Muscle of leg (tissue), 11 donors: Measurements from ENCODE around the gene TMEM87B. TPM values are rescaled to one million over a fixed set of nuclear protein-coding genes. Genes with fewer than 3 reads are reported as not detected.
"Not testable (repeated sequence)": the region's sequence is repeated elsewhere in the genome, so short reads cannot be mapped to it uniquely, and the experiment has no call there.

Experiments used
- DNase-seq: peaks from one replicate; pipeline ENCODE4 v3.0.0; 2013
- H3K27ac ChIP-seq: one replicate; pipeline ENCODE4 v1.5.1; 2013; ENCODE audit warnings: mild to moderate bottlenecking, low read length, control low read depth
- H3K27me3 ChIP-seq: one replicate; pipeline ENCODE4 v1.6.1; 2013; ENCODE audit warnings: low read length; ENCODE audit not compliant: control insufficient read depth, insufficient read depth
- H3K36me3 ChIP-seq: one replicate; pipeline ENCODE4 v1.6.1; 2013; ENCODE audit warnings: low read length; ENCODE audit not compliant: control insufficient read depth, insufficient read depth
- H3K4me1 ChIP-seq: one replicate; pipeline ENCODE4 v1.6.1; 2013; ENCODE audit warnings: low read length; ENCODE audit not compliant: control insufficient read depth, insufficient read depth
- H3K4me3 ChIP-seq: one replicate; pipeline ENCODE4 v1.5.1; 2013; ENCODE audit warnings: low read length, control low read depth
- H3K9me3 ChIP-seq: replicated peaks from 2 replicates; pipeline ENCODE4 v1.6.1; 2013; ENCODE audit warnings: low read depth, low read length; ENCODE audit not compliant: control insufficient read depth
- WGBS: methylation state at CpG from one replicate; pipeline ENCODE4 v1.1.5; 2013; ENCODE audit warnings: missing lambda C conversion rate; ENCODE audit not compliant: insufficient coverage; 5-methylcytosine and 5-hydroxymethylcytosine counted together
- polyA plus RNA-seq, 8 donors: library from polyadenylated mRNA; unstranded; fragments of 120-200 nt; gene quantifications; one replicate each; pipeline versions ENCODE4 v1.2.1 to v1.2.3, GENCODE V29; 2013; ENCODE audit warnings: inconsistent platforms in 1 of 8, low replicate concordance in 1 of 8; ENCODE audit not compliant: insufficient read length in 8 of 8, insufficient read depth in 1 of 8
- total RNA-seq: library from RNA; stranded (reverse); fragments of 120-200 nt; gene quantifications from one replicate; pipeline ENCODE4 v1.2.4, GENCODE V29; 2013

Gene TMEM87B
- total and polyA plus RNA-seq, 9 donors: 11.6 to 24.5 (median 15.1) TPM

DNA sequence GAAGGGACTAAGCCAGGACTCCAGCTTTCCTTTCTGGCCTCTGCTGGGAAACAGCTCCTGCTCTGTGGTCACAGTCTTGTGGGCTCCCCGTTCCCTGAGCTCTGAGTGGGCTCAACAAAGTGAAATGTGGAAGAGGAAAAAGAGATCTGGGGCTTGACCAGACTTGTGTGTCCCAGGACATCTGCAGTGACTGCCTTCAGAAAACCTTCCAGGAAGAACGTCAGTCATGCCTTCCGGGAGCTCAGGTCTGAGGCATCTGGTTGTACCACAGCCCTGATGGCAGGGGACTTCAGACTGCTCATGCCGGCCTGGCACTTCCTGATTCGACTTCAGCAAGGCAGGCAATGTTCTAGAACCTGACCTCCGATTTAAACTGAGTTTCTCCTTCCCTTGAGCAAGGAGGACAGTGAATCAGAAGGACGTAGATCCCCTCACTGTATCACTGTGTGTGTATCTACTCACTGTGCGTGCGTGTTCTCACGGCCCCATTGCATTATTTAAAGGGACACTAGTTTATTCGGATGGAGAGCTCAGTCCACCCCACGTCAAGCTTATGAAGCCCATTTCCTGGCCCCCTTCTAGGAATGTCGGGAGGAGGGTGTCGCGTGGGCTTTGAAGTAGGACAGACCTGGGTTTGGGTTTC, 82.6 kb downstream of the TMEM87B start:
- peaks cover 9% of the 10 kb centered on the region for H3K4me1 ChIP-seq
- 24% methylated on average over 10 of the region's 15 CpGs for WGBS
- no peaks in the 10 kb centered on the region for H3K36me3 ChIP-seq
- peaks cover 9% of the 10 kb centered on the region for H3K27me3 ChIP-seq
- peaks cover 5% of the 10 kb centered on the region for H3K9me3 ChIP-seq
- no peak overlapping the region for H3K27ac ChIP-seq
- H3K4me3 ChIP-seq: peak overlapping the region; percentile 48
- DNase-seq: peak; percentile 38

DNA sequence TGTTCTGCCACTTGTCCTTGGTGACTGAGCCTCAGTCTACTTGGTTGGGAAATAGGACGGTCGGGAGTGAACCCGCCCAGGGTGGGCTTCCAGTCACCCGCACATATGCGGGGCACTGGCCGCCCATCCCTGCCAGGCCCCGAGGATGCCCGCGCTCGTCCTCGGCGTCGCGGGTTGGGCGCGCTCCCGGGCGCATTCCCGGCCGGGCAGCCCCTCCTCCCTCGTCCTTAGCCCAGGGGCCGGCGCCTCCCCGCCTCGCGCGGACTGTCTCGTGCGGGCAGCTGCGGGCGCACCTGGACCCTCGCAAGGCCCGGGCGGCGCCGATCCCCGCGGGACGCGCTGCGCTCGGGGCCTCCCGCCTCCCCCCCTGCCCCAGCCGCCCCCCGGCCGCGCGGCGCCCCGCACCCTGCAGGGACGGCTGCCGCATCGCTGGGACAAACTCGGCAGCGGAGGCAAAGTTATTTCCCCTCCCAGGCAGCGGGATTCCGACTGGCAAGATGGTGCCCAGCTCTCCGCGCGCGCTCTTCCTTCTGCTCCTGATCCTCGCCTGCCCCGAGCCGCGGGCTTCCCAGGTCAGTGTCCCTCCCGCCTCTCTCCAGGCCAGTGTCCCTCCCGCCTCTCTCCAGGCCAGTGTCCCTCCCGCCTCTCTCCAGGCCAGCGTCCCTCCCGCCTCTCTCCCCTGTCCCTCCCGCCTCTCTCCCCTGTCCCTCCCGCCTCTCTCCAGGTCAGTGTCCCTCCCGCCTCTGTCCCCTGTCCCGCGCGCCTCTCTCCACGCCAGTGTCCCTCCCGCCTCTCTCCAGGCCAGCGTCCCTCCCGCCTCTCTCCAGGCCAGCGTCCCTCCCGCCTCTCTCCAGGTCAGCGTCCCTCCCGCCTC, 83.3 kb downstream of the TMEM87B start, which contains the start of gene FBLN7:
FBLN7 (plus strand) TSS at position 227 of the 874 bp plus-strand sequence; CDS start at position 498, 271 bp downstream.
- H3K27me3 ChIP-seq: peaks cover 9% of the 10 kb centered on the region
- peaks cover 2% of the 10 kb centered on the region for H3K9me3 ChIP-seq
- DNase-seq: peak; percentile 43
- no peak within 1 kb of the TSS for H3K27ac ChIP-seq
- H3K36me3 ChIP-seq: no peaks in the 10 kb centered on the region
- peak within 1 kb of the TSS; percentile 48 for H3K4me3 ChIP-seq
- WGBS: under 1% methylated on average over 74 of the region's 84 CpGs
- peaks cover 9% of the 10 kb centered on the region for H3K4me1 ChIP-seq

DNA sequence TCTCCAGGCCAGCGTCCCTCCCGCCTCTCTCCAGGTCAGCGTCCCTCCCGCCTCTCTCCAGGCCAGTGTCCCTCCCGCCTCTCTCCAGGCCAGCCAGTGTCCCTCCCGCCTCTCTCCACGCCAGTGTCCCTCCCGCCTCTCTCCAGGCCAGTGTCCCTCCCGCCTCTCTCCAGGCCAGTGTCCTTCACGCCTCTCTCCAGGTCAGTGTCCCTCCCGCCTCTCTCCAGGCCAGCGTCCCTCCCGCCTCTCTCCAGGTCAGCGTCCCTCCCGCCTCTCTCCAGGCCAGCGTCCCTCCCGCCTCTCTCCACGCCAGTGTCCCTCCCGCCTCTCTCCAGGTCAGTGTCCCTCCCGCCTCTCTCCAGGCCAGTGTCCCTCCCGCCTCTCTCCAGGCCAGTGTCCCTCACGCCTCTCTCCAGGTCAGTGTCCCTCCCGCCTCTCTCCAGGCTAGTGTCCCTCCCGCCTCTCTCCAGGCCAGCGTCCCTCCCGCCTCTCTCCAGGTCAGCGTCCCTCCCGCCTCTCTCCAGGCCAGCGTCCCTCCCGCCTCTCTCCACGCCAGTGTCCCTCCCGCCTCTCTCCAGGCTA, 84.1 kb downstream of the TMEM87B start:
- not testable (repeated sequence) for H3K27me3 ChIP-seq, H3K27ac ChIP-seq, H3K36me3 ChIP-seq, H3K4me1 ChIP-seq, H3K9me3 ChIP-seq
- peak overlapping the region; percentile 48 for H3K4me3 ChIP-seq
- 0% methylated on average over 3 of the region's 32 CpGs for WGBS
- peak; percentile 34 for DNase-seq

DNA sequence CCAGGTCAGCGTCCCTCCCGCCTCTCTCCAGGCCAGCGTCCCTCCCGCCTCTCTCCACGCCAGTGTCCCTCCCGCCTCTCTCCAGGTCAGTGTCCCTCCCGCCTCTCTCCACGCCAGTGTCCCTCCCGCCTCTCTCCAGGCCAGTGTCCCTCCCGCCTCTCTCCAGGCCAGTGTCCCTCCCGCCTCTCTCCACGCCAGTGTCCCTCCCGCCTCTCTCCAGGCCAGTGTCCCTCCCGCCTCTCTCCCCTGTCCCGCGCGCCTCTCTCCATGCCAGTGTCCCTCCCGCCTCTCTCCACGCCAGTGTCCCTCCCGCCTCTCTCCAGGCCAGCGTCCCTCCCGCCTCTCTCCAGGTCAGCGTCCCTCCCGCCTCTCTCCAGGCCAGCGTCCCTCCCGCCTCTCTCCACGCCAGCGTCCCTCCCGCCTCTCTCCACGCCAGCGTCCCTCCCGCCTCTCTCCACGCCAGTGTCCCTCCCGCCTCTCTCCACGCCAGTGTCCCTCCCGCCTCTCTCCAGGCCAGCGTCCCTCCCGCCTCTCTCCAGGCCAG, 84.7 kb downstream of the TMEM87B start:
- under 1% methylated on average over 30 of the region's 38 CpGs for WGBS
- H3K4me3 ChIP-seq: peak overlapping the region; percentile 48
- not testable (repeated sequence) for H3K9me3 ChIP-seq, H3K36me3 ChIP-seq, DNase-seq, H3K27me3 ChIP-seq, H3K4me1 ChIP-seq
- H3K27ac ChIP-seq: peak overlapping the region; percentile 65

DNA sequence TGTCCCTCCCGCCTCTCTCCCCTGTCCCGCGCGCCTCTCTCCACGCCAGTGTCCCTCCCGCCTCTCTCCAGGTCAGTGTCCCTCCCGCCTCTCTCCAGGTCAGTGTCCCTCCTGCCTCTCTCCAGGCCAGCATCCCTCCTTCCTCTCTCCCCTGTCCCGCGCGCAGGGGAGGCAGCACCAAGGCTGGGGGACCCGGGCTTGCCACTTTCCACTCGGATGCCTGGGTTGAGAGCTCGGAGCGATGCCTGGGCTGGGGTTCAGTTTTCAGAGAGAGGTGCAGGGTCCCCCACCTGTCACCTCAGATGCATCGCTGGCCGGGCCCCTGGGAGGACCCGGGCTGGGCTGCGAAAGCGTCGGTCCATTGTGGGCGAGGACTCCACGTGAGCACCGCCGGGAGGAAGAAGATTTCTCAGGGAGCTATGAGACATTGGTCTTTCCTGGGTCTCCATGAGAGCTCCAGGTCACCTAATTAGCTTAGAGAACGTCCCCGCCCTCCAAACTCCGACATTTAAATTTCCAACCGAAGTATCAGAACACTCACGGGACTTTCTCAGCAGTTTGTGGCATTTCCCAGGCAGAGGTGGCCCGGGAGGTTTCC, 85.2 kb downstream of the TMEM87B start:
- Histone ChIP-seq H3K27me3 (peaks cover 9% of the 10 kb centered on the region), H3K36me3 (no peaks in the 10 kb centered on the region), H3K9me3 (no peaks in the 10 kb centered on the region), H3K4me1 (peaks cover 9% of the 10 kb centered on the region), H3K4me3 (peak overlapping the region; percentile 48), H3K27ac (peak overlapping the region; percentile 65)
- 6% methylated on average over 30 of the region's 30 CpGs for WGBS
- DNase-seq: peak; percentile 27

DNA sequence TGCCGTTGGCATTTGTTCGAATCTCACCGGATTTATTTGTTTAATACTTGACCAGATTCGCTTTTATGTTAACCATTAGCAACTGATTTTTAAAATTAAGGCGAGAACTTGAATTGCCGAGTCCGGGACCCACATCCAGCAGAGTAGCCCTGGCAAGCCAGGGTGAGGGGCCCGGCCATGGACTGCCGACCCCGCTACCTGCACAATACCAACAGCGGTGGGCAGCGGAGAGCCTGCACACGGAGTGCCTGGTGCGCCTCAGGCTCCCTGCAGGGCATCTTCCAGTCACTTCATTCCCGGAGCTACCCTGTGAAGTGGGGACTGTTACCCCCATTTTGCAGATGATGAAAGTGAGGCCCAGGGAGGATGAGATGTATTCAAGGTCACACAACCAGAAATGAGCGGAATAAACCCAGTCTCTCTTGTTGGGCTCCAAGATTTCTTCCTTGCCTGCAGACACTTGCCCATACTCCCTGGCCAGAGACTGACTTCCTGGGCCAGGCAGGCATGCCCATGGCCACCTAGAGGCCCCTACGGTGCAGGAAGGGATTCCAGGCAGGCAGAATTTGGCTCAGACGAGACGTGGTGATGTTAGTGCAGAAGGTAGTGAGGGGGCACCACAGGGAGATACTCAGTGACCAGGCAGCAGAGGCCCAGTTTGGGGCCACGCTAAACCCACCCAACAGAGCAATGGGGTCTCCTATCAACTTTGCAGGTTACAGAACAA, 86.0 kb downstream of the TMEM87B start:
- 68% methylated on average over 14 of the region's 20 CpGs for WGBS
- no peaks in the 10 kb centered on the region for H3K36me3 ChIP-seq
- no peaks in the 10 kb centered on the region for H3K9me3 ChIP-seq
- H3K27ac ChIP-seq: no peak overlapping the region
- no peak for DNase-seq
- peaks cover 9% of the 10 kb centered on the region for H3K4me1 ChIP-seq
- peaks cover 9% of the 10 kb centered on the region for H3K27me3 ChIP-seq
- no peak overlapping the region for H3K4me3 ChIP-seq

DNA sequence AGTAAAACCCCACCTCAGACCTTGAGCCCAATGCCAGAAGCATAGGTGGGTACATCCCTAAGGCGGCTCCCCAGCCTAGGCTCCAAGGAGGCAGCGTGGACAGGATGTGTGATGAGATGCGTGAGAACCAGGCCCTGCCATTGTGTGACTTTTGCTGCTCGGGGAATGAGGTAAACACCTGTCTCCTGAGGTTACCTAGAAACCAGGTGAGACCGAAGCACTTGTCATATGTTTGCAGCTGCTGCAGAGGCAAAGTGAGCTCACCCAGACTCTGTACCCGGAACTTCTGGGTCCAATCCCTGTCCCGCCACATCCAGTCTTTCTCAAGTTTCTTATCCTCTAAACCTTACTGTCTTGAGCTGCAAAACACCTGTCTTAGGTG, 86.5 kb downstream of the TMEM87B start:
- H3K27ac ChIP-seq: no peak overlapping the region
- H3K27me3 ChIP-seq: peaks cover 4% of the 10 kb centered on the region
- 92% methylated on average over 4 of the region's 7 CpGs for WGBS
- DNase-seq: no peak
- H3K4me3 ChIP-seq: no peak overlapping the region
- H3K36me3 ChIP-seq: no peaks in the 10 kb centered on the region
- H3K9me3 ChIP-seq: no peaks in the 10 kb centered on the region
- H3K4me1 ChIP-seq: peaks cover 9% of the 10 kb centered on the region

DNA sequence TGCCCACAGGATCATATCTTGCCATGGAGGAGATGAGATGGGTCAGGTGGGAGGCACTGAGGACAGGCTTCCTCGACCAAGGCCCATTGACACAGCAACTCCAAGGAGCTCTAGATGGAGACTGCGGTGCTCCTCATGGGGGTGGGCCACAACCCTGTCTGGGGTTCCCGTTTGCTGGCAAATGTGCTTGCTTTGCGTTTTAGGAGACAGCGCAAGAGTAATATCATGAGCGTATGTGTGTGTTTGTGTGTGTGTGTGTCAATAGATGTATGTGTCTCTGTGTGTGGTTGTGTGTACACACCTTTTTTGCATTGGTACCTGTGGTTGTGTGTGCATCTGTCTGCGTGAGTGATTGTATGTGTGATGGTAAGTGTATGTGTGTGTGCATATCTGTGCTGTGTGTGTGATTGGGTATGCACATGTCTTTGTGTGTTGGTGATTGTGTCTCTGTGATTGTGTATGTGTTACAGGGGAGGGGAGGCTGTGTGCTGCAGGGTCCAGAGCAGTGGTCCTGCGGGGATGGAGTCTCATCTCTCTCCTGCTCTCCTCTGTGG, 87.5 kb downstream of the TMEM87B start:
- peaks cover 4% of the 10 kb centered on the region for H3K27me3 ChIP-seq
- H3K27ac ChIP-seq: no peak overlapping the region
- no peak overlapping the region for H3K4me3 ChIP-seq
- DNase-seq: no peak
- no peaks in the 10 kb centered on the region for H3K9me3 ChIP-seq
- peaks cover 6% of the 10 kb centered on the region for H3K4me1 ChIP-seq
- 84% methylated on average over 6 of the region's 8 CpGs for WGBS
- H3K36me3 ChIP-seq: no peaks in the 10 kb centered on the region

DNA sequence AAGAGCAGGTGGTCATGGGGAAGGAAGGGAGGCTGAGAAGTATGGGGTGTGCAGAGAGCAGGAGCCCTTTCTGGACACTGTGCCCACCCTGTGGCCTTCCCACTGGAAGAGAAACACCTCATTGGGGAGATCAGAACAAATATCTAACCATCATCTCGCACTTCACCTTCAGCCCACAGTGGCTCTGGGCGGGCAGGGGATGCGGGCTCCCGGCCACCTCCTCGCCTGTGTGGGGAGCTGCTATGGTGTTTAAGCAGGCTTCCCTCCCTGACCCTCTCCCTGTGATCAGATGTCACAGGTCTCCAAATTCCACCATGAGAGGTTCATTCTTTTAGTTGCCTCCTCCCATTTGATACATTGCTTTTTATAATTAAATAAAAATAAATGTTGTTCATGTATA, 88.1 kb downstream of the TMEM87B start:
- DNase-seq: no peak
- Histone ChIP-seq H3K27me3 (peaks cover 4% of the 10 kb centered on the region), H3K27ac (no peak overlapping the region), H3K4me3 (no peak overlapping the region), H3K4me1 (peaks cover 6% of the 10 kb centered on the region), H3K9me3 (no peaks in the 10 kb centered on the region), H3K36me3 (no peaks in the 10 kb centered on the region)
- WGBS: no CpG with 5 or more reads among the region's 5 CpGs
